GM21423 (cell line): ENCODE results near the gene SMNDC1.
"Not testable (repeated sequence)": the region's sequence is repeated elsewhere in the genome, so short reads cannot be mapped to it uniquely, and the experiment has no call there.

Source experiments
- ATAC-seq: cut with Tn5 transposase; IDR thresholded peaks from one replicate; pipeline ENCODE4 v1.9.1; 2021; ENCODE audit warnings: mild to moderate bottlenecking, moderate library complexity; ENCODE audit not compliant: unreplicated experiment

The SMNDC1 gene

DNA sequence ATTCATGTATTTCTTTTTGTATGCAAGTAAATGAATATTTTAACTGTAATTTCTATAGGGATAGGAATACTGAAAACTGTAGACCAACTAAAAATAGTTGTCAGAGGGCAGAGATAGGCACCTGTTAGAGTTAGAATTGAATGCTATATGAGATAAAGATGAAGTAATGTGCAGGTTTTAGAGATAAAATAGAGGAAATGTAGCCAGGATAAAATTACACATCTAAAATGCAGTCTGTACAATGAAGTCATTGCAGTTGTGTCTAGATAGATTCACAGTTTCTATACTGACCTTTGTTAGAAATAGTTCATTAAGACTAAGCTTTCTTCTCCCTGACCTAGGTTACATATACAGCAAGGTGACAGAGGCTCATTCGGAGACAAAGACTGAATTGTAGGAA is 46.2 kb downstream of the SMNDC1 start:
- ATAC-seq: no peak

GRCh38 chr10:110254467-110254866 is 50.3 kb downstream of the SMNDC1 start:
- no peak for ATAC-seq

- no peak for ATAC-seq
Observed at GRCh38 chr10:110252151-110252550, 52.6 kb downstream of the SMNDC1 start.

GRCh38 chr10:110251392-110251791 is 53.3 kb downstream of the SMNDC1 start:
- peak; percentile 72 for ATAC-seq

DNA sequence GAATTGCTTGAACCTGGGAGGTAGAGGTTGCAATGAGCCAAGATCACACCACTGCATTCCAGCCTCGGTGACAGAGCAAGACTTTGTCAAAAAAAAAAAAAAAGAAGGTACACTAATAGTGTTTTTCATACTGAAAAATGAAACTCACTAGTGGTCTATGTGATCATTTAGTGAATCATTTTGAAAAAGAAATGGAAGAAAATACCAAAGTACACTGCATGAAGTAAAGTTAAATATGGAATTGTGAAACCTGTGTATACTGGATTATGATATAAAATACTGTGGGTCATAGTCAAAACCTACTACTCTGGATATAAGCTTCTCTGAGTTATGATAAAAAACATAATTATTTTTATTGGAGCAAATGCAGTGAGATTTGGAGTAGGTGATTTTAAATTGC is 55.2 kb downstream of the SMNDC1 start:
- ATAC-seq: peak; percentile 69

GRCh38 chr10:110247833-110248232 is 56.9 kb downstream of the SMNDC1 start:
- not testable (repeated sequence) for ATAC-seq

DNA sequence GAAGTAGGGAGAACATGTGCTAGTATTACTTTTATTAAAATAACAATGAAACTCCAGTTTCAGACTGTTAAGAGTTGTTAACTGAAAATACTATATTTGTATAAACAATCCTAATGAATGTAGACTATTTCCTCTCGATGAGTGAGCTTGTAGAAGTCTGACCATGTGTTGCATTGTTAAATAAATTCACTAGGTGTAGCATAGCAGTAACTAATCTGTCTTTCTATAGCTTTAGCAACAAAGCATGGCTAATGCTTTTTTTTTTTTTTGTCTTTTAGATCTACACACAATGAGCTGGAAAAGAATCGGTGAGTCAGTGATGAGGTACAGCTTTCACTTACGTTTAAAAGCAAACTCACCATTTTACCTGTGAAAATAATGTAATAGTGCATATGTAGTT is 60.2 kb downstream of the SMNDC1 start:
- ATAC-seq: no peak

DNA sequence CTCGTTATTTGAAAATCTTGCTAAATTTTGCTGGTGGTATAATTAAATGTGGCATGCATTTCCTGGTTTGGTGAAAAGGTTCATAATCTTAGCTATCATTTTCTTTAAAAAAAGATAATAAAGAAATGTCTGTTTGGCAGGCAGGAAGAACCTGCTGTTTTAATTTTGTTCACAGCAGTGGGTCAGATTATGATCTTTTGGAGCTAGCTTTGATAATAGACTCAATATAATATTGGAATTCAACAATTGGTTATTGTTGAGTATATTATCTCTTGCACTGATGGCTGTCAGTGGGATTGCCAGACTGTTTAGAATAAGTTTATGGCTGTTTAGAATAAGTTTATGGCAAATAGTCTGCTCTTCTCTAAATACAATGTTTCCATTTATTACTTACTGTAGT is 62.2 kb downstream of the SMNDC1 start:
- no peak for ATAC-seq

GRCh38 chr10:110241841-110242240 is 62.9 kb downstream of the SMNDC1 start:
- no peak for ATAC-seq

DNA sequence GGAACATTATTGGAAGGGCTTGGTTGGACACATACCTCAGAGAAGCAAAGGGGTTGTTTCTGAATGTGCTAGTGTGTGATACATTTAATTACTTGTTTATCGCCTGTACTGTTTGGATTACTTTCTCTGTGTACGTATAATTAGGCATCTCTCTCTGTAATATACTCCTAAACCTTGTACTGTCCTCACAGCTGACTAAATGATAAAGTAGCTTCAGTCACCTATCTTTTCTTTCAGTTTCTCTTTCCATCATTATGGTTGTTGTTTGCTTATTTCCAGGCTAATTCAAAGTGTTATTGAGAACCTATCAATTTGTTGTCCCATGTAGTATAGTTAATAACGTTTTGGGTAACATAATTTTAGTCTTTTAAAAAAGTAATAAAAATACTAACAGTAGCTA is 63.3 kb downstream of the SMNDC1 start:
- ATAC-seq: no peak
